Testis (tissue), 3 donors: ENCODE results near the gene LCNL1. TPM values are rescaled to one million over a fixed set of nuclear protein-coding genes. Genes with fewer than 3 reads are reported as not detected.

Experiments
- DNase-seq: peaks from one replicate; pipeline ENCODE4 v3.0.0-alpha.2; 2019
- H3K27ac ChIP-seq, 2 donors: fragments of 200-600 bp; sonication (generic); one replicate each; pipeline ENCODE4 v1.5.1; 2019
- H3K27me3 ChIP-seq: fragments of 200-600 bp; sonication (generic); one replicate; pipeline ENCODE4 v1.5.1; 2019
- H3K36me3 ChIP-seq: fragments of 200-600 bp; sonication (generic); one replicate; pipeline ENCODE4 v1.5.1; 2017; ENCODE audit warnings: low read depth; ENCODE audit errors: missing control alignments
- H3K4me1 ChIP-seq: fragments of 200-600 bp; sonication (generic); one replicate; pipeline ENCODE4 v1.5.1; 2019
- H3K4me3 ChIP-seq, 2 donors: fragments of 200-600 bp; sonication (generic); one replicate each; pipeline ENCODE4 v1.5.1; 2017 to 2019
- H3K9me3 ChIP-seq: fragments of 200-600 bp; sonication (generic); one replicate; pipeline ENCODE4 v1.5.1; 2017
- CTCF ChIP-seq, 3 experiments: fragments of 450-650 bp in 2 of 3; fragments of 200-600 bp in 1 of 3; sonication (generic) in 1 of 3; IDR thresholded peaks; one replicate each; pipeline ENCODE4 v1.5.1; 2016 to 2019; ENCODE audit warnings: antibody characterized with exemption in 3 of 3, mild to moderate bottlenecking in 2 of 3, moderate library complexity in 1 of 3
- POLR2A ChIP-seq: fragments of 450-650 bp; IDR thresholded peaks from one replicate; pipeline ENCODE4 v1.6.1; 2017; ENCODE audit warnings: antibody characterized with exemption, mild to moderate bottlenecking, moderate library complexity
- WGBS, 2 donors: methylation state at CpG; one replicate each; pipeline ENCODE4 v1.1.5; 2018; 5-methylcytosine and 5-hydroxymethylcytosine counted together
- intact Hi-C: fragments of 100-400 bp; cut with DNase I; formaldehyde crosslinking; loops from one replicate; pipeline ENCODE4 v1.15.1; 2023; ENCODE audit warnings: low total_unique reads
- polyA plus RNA-seq: library from polyadenylated mRNA; stranded (reverse); fragments of 350-450 nt; fragmentation: Illumina TruSeq; extraction: RNeasy Lipid Tissue Mini Kit (QIAGEN cat#74804); gene quantifications from one replicate; pipeline ENCODE4 v1.2.3, GENCODE V29; 2014; ENCODE audit warnings: low read depth, low replicate concordance; ENCODE audit not compliant: insufficient read depth
- total RNA-seq, 2 donors: library from RNA; depleted of rRNA; stranded (reverse); fragments of >200 nt; gene quantifications; one replicate each; pipeline ENCODE4 v1.2.3, GENCODE V29; 2016

Gene LCNL1
- total and polyA plus RNA-seq, 3 donors from 2014 or later: 17.5 to 131 (median 59.3) TPM

DNA sequence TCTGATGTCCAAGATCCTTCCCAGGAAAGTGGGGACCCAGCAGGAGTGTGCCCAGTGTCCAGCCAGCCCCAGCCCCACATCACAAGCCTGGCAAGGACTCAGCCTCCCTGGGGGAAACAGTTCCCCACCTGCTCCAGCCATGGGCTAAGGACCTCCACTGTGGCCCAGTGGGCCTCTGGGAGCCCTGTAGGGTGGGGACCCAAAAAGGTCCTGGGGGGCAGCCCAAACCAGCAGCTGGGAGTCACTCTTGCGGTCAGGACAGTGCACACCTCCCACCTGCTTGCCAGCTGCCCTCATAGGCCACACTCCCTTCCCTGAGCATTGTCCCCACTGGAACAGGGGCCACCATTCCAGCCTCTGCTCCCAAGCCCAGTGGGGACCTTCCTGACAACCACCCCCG is 43.6 kb downstream of the LCNL1 start:
- WGBS, 2 donors: 100% methylated on average over 1 to 2 of the region's 2 CpGs
- no peak for TF ChIP-seq POLR2A
- TF ChIP-seq CTCF (IDR thresholded peaks at IDR 0.05): no peak
- no peaks in the 10 kb centered on the region for H3K9me3 ChIP-seq
- no peaks in the 10 kb centered on the region for H3K27me3 ChIP-seq
- H3K36me3 ChIP-seq: no peaks in the 10 kb centered on the region
- H3K27ac ChIP-seq: no peak overlapping the region
- DNase-seq: no peak
- intact Hi-C loops: loop anchor here (5.0 kb wide), 1 partner anchor 239 kb away; no protein-coding TSS in a partner anchor
- H3K4me1 ChIP-seq: peaks cover 25% of the 10 kb centered on the region
- H3K4me3 ChIP-seq: no peak overlapping the region

GRCh38 chr9:137026828-137027227 is 44.0 kb downstream of the LCNL1 start:
- no peaks in the 10 kb centered on the region for H3K9me3 ChIP-seq
- H3K4me1 ChIP-seq: peaks cover 28% of the 10 kb centered on the region
- no peak overlapping the region for H3K27ac ChIP-seq
- no peak overlapping the region for H3K4me3 ChIP-seq
- no peaks in the 10 kb centered on the region for H3K27me3 ChIP-seq
- intact Hi-C loops: loop anchor here (5.0 kb wide), 1 partner anchor 240 kb away; no protein-coding TSS in a partner anchor
- TF ChIP-seq POLR2A (no peak), CTCF (IDR thresholded peaks at IDR 0.05) (no peak)
- WGBS, 2 donors: 85% methylated on average over 4 of the region's 4 CpGs; no CpG with 5 or more reads in 1 of the 2 donors
- no peaks in the 10 kb centered on the region for H3K36me3 ChIP-seq
- no peak for DNase-seq

- H3K4me3 ChIP-seq: peak within 1 kb of the TSS; percentile 56 to 60
- no peaks in the 10 kb centered on the region for H3K27me3 ChIP-seq
- H3K9me3 ChIP-seq: no peaks in the 10 kb centered on the region
- DNase-seq: no peak
- no peaks in the 10 kb centered on the region for H3K36me3 ChIP-seq
- intact Hi-C loops: loop anchor here (5.0 kb wide), 1 partner anchor 240 kb away; no protein-coding TSS in a partner anchor
- H3K27ac ChIP-seq: no peak within 1 kb of the TSS
- H3K4me1 ChIP-seq: peaks cover 28% of the 10 kb centered on the region
- TF ChIP-seq POLR2A (no peak), CTCF (IDR thresholded peaks at IDR 0.05) (no peak)
- 4 to 18% methylated on average over 9 to 49 of the region's 95 CpGs for WGBS, 2 donors
Measured at GRCh38 chr9:137027369-137028262, 44.8 kb downstream of the LCNL1 start, which contains the start of gene ABCA2. Gene ABCA2, minus strand, starts transcription at chr9:137028237. Its CDS starts 97 bp downstream, at chr9:137028140.

DNA sequence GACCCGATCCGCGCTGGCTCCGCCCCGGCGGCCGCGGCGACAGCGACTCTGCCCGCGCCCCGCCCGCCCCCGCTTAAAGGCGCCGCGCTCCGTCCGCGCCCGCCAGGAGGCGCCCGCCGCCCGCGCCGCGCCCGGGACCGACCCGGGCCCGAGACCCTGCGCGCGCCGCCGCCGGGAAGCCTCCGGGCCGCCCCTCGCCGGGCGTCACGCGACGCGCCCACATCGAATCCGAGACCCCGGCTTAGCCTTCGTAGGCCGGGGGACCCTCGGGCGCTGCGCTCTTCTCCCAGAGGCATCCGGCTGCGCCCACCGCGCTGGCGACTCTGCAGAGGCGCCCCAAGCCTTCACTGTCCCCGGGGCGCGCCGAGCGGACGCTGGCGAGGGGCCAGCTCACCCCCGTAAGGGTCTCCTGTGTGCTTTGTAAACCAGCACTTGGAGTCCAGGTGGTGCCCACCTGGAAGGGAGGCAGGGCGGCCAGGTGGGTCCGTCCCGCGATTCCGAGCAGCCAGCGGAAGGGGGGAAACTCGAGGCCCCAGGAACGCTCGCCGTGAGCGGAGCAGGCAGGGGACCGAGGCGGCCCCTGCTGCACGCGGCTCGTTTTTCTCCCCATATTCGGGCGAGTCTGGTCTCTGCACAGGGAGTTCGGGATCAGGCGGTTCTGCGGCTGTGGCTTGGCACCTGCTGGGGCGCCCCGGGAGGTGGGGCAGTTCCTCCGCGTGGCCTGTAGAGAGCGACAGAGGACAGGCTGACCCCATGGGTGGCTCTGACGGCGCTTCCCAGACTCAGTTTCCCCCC is 45.7 kb downstream of the LCNL1 start:
- TF ChIP-seq POLR2A (no peak), CTCF (IDR thresholded peaks at IDR 0.05) (peak in 1 of 3 experiments; percentile 67)
- Histone ChIP-seq H3K27me3 (no peaks in the 10 kb centered on the region), H3K9me3 (no peaks in the 10 kb centered on the region), H3K4me3 (peak overlapping the region; percentile 56 to 60), H3K27ac (no peak overlapping the region), H3K4me1 (peaks cover 28% of the 10 kb centered on the region), H3K36me3 (no peaks in the 10 kb centered on the region)
- WGBS, 2 donors: 0% methylated on average over 42 of the region's 98 CpGs; no CpG with 5 or more reads in 1 of the 2 donors
- intact Hi-C loops: loop anchor here (5.0 kb wide), 1 partner anchor 241 kb away; no protein-coding TSS in a partner anchor
- DNase-seq: peak; percentile 71
